SK-N-MC (cell line): ENCODE measurements around the gene CLDN10.

Experiments used
- EZH2 ChIP-seq: fragments of 200-600 bp; sonication (generic); IDR thresholded peaks from one replicate; pipeline ENCODE4 v1.6.1; 2017; ENCODE audit warnings: antibody characterized with exemption
- POLR2AphosphoS5 ChIP-seq: IDR thresholded peaks from 2 replicates; pipeline ENCODE4 v1.6.1; 2012; ENCODE audit warnings: mild to moderate bottlenecking, low read depth, low read length, borderline replicate concordance

- TF ChIP-seq POLR2AphosphoS5 (no peak), EZH2 (no peak)
Measured at GRCh38 chr13:95601216-95601615, 48.7 kb downstream of the CLDN10 start.
